Neutrophil (primary cell): ENCODE results near the gene SMAD6.

Source experiments
- H3K27ac ChIP-seq: fragments of 200-600 bp; sonication (generic); 2 replicates; pipeline ENCODE4 v1.5.1; 2016; ENCODE audit warnings: mild to moderate bottlenecking, moderate library complexity
- H3K27me3 ChIP-seq: fragments of 200-600 bp; sonication (generic); 2 replicates; pipeline ENCODE4 v1.6.0; 2016; ENCODE audit warnings: mild to moderate bottlenecking
- H3K36me3 ChIP-seq: fragments of 200-600 bp; sonication (generic); 2 replicates; pipeline ENCODE4 v1.5.1; 2017
- H3K4me1 ChIP-seq, 2 experiments: fragments of 200-600 bp in 1 of 2; sonication (generic) in 1 of 2; 1 replicate in 1 of 2; 2 replicates in 1 of 2; pipeline versions ENCODE4 v1.5.1 to v1.6.1; 2013 to 2016; ENCODE audit warnings: low read depth in 1 of 2, low read length in 1 of 2, mild to moderate bottlenecking in 1 of 2, moderate library complexity in 1 of 2; ENCODE audit not compliant: control insufficient read depth in 1 of 2, insufficient read depth in 1 of 2
- H3K4me3 ChIP-seq, 2 experiments: fragments of 200-600 bp in 1 of 2; sonication (generic) in 1 of 2; 1 replicate in 1 of 2; 2 replicates in 1 of 2; pipeline ENCODE4 v1.5.1; 2013 to 2016; ENCODE audit warnings: low read depth in 1 of 2, low read length in 1 of 2, mild to moderate bottlenecking in 1 of 2, moderate library complexity in 1 of 2
- H3K9me3 ChIP-seq: fragments of 200-600 bp; sonication (generic); 2 replicates; pipeline ENCODE4 v1.5.1; 2016
- TF ChIP-seq, protein P1 (sequence below): fragments of 200-600 bp; sonication (generic); IDR thresholded peaks from 2 replicates; pipeline ENCODE4 v1.5.1; 2016; ENCODE audit warnings: antibody characterized with exemption

Gene SMAD6

DNA sequence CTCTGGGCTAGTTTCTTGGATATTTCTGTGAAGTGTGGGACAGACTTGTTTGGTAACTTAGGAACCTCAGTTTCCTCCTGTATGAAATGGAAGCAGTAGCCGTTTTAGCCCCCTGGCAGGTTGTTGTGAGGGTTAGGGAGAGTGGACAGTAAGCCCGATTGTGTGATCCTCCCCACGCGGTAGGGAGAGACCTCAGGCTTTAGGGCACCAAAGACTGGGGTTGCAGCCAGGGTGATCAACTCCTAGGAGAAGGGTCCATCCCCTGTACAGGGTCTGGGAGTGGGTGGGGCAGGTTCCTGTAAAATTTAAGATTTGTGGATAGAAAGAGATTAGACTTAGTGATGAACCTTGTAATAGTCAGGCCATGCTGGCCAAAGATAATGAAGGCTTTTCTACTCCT, 120.5 kb downstream of the SMAD6 start:
- H3K27ac ChIP-seq, result no peak overlapping the region
- H3K27me3 ChIP-seq, result no peaks in the 10 kb centered on the region
- TF ChIP-seq, protein P1, sequence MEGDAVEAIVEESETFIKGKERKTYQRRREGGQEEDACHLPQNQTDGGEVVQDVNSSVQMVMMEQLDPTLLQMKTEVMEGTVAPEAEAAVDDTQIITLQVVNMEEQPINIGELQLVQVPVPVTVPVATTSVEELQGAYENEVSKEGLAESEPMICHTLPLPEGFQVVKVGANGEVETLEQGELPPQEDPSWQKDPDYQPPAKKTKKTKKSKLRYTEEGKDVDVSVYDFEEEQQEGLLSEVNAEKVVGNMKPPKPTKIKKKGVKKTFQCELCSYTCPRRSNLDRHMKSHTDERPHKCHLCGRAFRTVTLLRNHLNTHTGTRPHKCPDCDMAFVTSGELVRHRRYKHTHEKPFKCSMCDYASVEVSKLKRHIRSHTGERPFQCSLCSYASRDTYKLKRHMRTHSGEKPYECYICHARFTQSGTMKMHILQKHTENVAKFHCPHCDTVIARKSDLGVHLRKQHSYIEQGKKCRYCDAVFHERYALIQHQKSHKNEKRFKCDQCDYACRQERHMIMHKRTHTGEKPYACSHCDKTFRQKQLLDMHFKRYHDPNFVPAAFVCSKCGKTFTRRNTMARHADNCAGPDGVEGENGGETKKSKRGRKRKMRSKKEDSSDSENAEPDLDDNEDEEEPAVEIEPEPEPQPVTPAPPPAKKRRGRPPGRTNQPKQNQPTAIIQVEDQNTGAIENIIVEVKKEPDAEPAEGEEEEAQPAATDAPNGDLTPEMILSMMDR, result no peak
- no peaks in the 10 kb centered on the region for H3K4me1 ChIP-seq
- no peaks in the 10 kb centered on the region for H3K36me3 ChIP-seq
- H3K4me3 ChIP-seq, result no peak overlapping the region
- H3K9me3 ChIP-seq, result no peaks in the 10 kb centered on the region

DNA sequence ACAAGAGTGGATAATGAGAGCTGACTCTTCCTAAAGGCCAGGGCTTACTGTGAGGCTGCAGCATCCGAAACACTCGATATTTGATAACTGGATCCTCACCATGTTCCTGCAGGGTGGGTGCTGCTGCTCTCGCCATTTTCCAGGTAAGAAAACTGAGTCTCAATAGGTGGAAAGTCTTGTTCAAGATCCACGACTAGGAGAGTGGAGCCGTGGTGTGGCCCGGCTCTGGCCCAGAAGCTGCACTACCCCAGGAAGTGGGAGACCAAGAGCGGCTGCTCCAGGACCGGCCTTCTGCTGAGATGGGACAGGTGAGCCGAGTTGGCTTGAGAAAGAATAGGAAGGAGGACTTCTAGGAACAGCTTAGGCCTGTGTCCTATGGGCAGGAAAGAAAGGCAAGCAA, 121.6 kb downstream of the SMAD6 start:
- Histone ChIP-seq H3K36me3 (no peaks in the 10 kb centered on the region), H3K27ac (no peak overlapping the region), H3K9me3 (no peaks in the 10 kb centered on the region), H3K4me3 (no peak overlapping the region), H3K4me1 (no peaks in the 10 kb centered on the region), H3K27me3 (no peaks in the 10 kb centered on the region)
- TF ChIP-seq, protein P1, result no peak

DNA sequence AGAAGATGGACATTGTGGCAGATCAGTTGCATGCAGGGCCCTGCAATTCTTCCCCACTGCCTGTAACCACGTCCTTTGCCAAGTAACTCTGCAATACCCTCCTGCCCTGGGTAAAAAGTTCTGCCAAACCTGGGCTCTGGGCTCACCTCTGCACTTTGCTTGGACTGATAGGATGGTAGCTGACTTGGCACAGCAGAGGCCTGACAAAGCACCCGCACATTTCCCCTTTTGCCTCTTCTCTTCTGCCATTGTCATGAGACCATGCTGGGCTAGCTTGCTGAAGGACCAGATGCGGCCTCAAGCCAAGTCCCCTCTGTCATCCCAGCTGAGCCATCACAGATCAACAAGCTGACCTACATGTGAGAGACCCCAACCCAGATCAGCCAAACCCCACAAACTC, 122.4 kb downstream of the SMAD6 start:
- Histone ChIP-seq H3K9me3 (no peaks in the 10 kb centered on the region), H3K4me1 (no peaks in the 10 kb centered on the region)

DNA sequence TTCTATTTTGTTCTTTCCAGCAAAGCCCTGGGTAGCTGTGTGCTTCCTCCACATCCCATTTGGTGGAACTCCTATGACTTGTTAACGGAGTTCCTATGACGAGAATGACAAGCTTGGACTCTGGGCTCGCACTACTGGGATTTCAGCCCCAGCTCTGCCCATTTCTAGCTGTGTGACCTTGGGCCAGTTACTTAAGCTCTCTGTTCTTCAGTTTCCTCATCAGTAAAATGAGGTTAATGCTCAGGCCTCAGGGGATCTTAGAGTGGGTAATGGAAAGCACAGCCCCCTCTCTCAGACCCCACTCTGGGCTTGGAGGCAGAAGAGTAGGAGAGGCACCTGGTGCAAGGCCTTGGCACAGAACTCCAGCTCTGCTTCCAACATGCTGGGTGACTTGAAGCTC, 123.1 kb downstream of the SMAD6 start:
- TF ChIP-seq, protein P1, result no peak
- H3K4me1 ChIP-seq, result no peaks in the 10 kb centered on the region
- H3K4me3 ChIP-seq, result no peak overlapping the region
- no peaks in the 10 kb centered on the region for H3K9me3 ChIP-seq
- H3K36me3 ChIP-seq, result no peaks in the 10 kb centered on the region
- H3K27ac ChIP-seq, result no peak overlapping the region
- H3K27me3 ChIP-seq, result no peaks in the 10 kb centered on the region

More for the DNA sequence above, 122.4 kb downstream of the SMAD6 start:
- no peak overlapping the region for H3K27ac ChIP-seq
- H3K36me3 ChIP-seq, result no peaks in the 10 kb centered on the region
- H3K27me3 ChIP-seq, result no peaks in the 10 kb centered on the region
- TF ChIP-seq, protein P1, result no peak
- H3K4me3 ChIP-seq, result no peak overlapping the region

DNA sequence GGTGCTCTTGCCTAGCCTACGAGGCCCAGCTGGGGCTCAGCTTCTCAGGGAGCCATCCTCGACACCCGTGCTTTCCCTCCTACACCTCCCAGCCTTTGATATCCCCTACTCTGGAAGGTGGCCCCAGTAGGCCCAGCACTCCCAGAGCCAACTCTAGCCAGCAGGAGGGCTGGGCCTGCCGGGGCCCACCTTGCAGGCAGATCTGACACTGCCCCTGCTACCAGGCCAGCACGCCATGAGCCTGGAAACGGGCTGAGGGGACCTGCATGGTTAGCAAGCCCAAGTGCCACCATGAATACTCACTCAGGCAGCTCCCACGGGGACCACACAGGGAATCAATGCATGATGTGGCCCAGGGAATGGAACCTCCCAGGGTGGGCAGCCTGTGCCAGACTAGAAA, 123.7 kb downstream of the SMAD6 start:
- no peak overlapping the region for H3K4me3 ChIP-seq
- no peak overlapping the region for H3K27ac ChIP-seq
- H3K36me3 ChIP-seq, result no peaks in the 10 kb centered on the region
- TF ChIP-seq, protein P1, result no peak
- no peaks in the 10 kb centered on the region for H3K4me1 ChIP-seq
- H3K27me3 ChIP-seq, result no peaks in the 10 kb centered on the region
- H3K9me3 ChIP-seq, result no peaks in the 10 kb centered on the region

DNA sequence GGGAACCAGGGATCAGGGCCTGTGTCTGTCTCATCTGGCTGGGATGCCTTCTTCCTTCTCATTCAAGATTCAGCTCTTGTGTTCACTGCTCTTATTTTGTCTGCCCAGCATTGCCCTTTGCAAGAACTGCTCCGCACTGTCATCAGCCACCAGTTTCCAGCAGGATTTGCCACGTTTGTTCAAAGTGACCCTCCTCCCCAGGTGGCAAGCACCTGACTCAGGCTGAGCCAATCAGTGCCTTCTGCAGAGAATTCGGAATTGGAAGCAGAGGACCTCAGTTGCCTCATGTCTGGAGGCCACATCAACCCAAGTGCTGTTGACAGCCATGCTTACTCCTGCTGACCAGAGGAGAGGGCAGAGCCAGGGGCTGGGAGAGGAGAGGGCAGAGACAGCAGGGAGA, 124.5 kb downstream of the SMAD6 start:
- peaks cover under 1 to 1% of the 10 kb centered on the region in 2 experiments for H3K4me1 ChIP-seq
- TF ChIP-seq, protein P1, result no peak
- no peak overlapping the region for H3K4me3 ChIP-seq
- H3K27me3 ChIP-seq, result no peaks in the 10 kb centered on the region
- H3K9me3 ChIP-seq, result no peaks in the 10 kb centered on the region
- H3K27ac ChIP-seq, result no peak overlapping the region
- H3K36me3 ChIP-seq, result no peaks in the 10 kb centered on the region
